ENCODE measurements around the gene CXCR6.

CXCR6 gene

GRCh38 chr3:45972534-45973402, 29.5 kb downstream of the CXCR6 start:
- DNase-seq: no peak

DNA sequence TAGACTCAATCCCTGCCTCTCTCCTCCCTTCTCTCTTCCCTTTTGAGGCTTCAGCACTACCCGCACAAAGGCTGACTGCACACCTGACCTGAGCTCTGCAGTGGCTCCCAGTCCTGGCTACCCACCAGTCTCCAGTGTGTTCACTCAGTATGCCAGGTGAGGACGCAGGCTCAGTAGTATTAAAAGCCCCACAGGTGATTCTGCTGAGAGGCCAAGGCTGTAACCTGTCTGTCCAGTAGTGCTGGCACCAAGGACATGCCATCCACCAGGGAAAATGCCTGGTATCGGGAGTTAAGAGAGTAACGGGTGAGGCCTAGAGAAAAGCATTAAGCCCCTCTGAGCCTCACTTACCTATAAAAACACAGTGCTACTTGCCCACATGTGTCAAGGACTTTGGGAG, 31.4 kb downstream of the CXCR6 start:
- no peak for DNase-seq

DNA sequence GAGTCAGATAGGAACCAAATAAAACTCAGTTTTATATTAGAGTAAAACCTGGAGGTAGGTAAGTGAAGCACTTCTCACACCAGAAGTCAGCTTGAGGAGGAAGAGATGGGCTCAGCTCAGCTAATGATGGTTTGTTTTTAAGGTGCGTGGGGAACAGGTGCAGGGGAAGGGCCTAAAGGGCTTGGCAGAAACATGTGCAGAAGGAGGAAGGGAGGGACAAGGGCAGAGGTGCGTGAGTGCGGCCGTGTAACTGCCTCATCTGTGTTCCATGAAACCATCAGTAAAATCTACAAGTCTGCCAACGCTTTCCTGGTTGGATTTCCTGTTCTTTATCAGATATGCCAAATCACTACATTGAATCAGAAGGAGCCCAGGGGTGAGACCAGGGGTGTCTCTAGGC, 32.4 kb downstream of the CXCR6 start:
- no peak for DNase-seq

DNA sequence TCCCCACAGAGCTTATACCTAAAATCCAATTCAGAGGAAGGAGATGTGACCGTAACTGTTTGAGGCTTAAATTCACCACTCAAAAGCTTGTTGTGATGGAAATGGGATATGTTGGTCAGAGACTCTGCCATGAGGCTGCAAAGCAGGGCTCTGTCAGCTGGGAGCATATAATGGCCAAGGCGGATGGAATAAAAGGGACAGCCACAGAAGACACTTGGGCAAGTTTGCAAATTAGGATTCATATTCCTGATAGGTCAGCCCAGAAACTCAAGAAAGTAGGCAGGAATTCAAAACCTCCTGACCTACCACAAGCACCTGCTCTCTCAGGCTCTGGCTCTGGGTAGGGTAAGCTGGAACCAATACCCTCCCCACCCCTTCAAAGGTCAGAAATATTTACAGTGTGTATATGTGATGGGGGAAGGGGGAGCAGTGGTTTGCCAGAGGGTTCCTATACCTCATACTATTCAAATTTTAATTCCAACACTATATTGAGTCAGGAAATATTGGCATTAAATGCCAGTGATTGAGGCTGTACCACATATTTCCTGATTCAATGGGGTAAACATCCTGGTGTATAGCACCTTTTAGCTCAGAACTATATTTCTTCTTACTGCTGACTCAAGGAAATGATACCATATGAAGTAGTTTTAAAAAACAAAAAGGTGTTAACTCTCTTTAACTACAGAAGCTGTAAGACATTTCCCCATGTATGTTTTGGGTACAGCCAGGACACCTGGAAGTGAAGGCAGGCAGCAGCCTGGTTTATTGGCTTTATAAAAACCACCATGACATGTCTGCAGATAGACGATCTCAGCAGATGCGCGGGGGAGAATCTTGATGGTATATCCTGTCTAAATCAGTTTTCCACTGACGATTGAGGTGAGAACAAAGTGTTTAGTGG, 33.2 kb downstream of the CXCR6 start:
- DNase-seq: no peak

DNA sequence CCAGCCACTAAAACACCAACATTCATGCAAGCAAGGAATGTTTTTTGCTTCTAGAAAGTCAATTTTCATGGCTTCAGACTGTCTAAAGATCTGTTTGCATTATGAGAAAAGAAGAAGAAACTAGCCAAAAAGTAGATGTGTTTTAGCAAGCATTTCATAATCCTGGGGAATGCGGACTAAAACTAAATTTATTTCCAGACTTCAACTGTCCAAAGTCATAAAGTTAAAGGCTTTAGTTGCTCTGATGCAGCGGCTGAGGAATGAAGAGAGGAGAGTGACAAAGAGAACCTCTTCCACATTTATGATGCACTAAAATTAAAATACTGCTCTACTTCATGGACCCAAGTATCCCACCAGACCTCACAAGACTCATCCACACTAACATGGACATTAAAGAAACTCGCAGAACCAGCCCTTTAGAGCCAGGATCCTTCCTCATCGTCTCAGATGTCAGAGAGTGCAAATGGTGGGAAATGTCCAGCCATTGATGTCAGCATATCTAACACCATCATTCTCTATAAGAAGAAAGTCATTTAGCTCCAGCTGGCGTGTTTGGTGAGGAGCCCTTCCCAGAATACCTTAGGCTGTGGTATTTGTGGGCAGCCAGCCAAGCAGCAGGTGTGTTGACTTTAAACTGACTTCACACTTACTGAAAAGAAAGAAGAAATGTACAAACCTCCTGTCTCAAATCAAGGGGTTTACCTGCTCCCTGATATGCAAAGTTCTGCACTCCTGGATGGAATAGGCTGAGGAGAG, 34.9 kb downstream of the CXCR6 start:
- no peak for DNase-seq

DNA sequence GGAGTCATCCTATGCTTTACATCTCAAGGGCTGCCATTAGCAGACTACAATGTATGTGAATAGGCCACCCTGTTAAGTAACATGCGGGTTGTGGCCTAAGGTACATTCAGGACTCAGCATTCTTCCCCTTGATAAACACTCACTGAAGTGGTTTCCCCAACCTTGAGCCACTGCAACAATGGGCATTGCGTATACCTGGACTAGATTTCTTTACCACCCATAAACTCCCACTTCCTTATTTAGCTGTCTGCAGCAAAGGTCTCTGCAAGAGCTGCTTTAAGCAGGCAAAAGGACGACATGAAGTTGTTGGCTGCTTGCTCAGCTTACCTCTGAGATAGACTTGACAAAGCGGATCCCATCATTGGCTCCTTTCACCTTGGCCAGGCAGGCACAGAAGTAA, 36.1 kb downstream of the CXCR6 start:
- DNase-seq: no peak

DNA sequence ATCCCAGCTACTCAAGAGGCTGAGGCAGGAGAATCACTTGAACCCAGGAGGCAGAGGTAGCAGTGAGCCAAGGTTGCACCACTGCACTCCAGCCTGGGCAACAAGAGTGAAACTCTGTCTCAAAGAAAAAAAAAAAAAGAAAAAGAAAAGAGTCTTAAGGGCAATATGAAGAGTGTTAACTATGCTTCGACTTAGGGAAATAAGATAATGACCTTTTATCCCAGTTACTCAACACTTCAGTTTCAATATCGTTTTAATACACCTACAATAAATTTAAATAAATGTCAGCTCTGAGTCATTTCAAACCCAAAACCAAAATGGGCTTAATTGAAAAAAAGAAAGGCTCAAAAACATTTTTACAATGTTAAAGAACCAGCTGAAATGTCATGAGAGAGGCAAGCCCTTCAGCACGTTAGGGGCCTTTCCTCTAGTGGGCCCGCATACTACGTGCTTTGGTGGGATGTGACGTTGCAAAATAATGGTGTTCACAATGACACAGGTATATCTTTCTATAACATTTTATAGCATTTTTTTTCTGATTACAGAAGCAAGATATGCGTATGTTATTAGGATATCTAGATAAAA, 37.1 kb downstream of the CXCR6 start:
- no peak for DNase-seq

DNA sequence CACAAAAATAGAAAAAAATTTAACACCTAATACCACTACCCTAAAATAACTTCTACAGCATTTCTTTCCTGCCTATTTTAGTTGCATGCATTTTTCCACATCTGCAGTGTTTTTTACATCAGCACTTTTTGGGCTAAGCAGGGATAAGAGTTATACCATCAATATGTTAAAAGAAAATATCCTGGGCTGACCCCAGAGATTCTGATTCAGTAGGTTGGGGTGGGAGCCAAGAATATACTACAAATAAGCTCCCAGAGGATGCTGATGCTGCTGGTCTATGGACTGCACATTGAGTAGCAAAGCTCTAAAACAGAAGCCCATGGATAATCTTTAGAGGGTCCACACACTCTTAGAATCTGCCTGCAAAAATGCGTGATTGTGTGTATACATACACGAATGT, 37.6 kb downstream of the CXCR6 start:
- no peak for DNase-seq

DNA sequence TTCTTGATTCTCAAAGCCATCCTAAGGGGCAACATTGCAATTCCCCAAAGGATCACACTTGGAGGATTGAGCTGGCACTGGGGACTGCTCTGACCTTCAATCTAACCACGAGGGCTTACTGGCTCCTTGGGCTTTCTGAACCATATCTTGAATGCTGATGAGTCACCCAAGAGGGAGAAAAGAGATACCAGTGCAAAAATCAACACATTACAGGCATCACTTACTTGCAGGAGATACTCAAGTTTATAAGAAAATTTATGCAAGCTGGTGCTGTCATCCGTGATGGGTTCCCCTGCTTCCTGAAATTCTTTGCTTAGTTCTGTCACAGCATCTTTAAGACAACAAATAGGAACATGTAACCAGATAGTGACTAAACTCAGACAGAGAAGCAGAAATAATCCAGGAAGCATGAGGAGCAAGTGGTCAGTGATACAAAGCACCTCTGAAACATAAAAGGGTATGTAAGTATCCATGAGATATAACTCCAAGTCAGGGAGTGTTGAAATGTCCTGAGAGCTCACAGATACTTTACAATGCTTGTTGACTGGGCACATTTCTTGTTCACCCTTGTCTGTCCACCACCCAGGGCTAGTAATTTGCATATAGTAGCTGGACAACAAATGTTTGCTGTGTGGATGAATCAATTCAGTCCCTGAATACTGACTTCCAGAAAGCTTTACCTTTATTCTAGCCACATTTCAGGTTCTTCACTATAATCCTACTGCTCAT, 38.2 kb downstream of the CXCR6 start:
- no peak for DNase-seq

DNA sequence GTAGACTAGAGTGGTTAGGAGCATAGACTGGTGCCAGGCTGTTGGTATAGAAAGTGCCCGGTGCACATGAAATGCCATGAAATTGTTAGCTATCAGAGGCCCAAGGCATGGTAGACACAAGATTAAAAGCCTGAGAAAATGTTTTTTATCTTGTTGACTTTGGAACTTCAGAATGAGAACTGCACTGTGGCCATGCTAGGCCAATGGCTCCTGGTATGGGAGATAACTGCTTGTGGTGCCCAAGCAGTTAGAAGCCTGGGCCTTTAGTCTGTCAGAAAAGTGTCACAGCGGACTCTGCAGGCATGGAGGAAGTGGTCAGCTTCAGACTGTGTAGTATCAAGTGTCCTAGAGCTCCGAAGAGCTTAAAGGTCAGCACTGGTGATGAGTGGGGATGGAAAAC, 40.5 kb downstream of the CXCR6 start:
- no peak for DNase-seq

- DNase-seq: no peak
These were observed 41.4 kb downstream of the CXCR6 start for GRCh38 chr3:45984331-45985312.

DNA sequence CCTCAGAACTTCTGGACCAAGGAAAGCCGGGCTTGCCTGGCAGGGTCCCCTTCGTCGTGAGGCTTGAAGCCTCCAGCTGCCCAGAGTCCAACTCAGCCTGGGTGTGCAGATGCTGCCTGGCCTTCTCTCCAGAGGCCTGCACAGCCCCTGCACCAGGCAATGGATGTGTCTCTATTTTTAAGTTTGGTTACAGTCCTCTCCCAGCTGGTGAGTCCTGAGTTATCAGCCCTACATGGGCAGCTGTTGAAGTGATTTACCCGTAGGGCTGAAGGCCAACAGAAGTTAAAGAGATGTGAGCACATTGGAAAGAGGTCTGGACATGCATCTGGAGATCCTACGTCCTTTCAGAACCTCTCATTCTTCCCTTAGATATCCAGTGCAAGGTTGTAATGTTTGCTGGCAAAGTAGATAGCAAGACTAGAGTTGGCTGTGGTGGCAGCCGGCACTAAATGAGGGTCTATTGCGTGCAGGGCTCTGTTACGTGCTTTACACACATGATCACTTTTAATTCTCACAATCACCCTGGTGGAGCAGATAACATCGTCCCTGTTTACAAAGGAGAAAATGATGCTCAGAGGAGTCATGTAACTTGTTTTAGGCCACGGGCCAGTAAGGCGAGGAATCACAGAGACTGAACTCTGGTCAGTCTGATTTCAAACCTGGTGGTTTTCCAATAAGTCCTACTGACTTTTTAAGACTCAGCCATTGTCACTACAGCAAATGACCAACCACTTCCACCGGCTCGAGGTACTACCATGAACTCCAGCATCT, 42.5 kb downstream of the CXCR6 start:
- no peak for DNase-seq

- no peak for DNase-seq
These were observed 43.2 kb downstream of the CXCR6 start for GRCh38 chr3:45986303-45986982.

DNA sequence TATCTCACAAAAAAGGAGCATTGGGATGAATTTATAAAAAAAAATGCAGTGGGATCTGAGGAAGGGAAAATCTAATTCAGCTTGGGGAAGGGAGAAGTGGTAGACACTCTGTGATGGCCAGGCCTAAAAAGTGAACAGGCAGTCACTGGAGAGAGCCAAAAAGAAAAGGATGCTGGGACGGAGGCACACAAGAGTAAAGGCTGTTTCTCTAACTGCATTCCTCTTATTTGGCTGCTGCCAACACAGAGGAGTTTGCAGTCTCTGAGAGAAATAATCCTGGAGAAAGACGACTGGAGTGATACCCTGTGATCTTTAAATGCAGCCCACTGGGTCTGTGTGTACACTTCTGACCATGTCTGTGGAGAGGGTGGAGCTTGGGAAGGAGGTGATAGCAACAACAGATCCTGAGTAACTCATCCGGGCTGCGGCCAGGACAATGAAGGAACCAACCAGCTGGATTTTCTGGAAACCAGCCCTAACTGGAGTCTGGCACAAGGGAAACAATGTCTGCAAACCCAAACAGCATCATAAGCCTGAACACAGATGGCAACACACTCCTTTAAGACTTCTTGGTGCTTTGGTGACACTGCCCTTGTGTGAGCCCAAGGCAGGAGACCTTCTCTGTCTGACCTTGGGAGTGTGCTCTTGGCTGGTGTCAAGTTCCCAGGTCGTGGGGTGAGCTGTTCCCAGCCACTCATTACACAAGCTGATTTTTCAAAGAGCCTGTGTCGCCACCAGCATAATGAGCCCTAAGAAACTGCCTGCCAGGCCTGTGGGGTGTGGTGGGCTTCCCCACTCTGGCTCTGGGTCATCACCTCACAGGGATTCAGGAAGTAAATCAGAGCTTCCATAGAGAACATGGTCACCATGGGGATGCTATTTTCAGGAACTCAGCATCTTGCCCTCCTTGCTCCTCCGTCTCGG, 44.4 kb downstream of the CXCR6 start:
- DNase-seq: no peak

DNA sequence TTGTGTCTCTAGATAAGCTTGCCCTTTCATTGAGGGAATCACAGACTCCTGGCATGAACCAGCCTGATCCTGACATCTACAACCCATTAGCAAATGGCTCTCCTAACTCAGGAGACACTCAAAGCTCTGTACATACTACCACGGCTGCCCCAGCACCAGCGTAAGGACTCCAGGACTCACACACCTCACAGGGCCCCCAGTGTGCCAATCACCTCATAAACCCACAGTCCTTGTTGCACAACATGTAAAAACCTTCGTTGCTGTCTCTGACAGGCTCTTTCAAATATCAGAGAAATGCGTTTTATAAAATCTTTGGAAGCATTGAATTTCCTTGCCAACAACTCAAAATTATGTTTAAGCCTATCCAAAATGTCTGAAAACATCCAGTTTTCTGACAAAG, 45.1 kb downstream of the CXCR6 start:
- no peak for DNase-seq

- no peak for DNase-seq
These were observed 45.5 kb downstream of the CXCR6 start for GRCh38 chr3:45988804-45989203.

DNA sequence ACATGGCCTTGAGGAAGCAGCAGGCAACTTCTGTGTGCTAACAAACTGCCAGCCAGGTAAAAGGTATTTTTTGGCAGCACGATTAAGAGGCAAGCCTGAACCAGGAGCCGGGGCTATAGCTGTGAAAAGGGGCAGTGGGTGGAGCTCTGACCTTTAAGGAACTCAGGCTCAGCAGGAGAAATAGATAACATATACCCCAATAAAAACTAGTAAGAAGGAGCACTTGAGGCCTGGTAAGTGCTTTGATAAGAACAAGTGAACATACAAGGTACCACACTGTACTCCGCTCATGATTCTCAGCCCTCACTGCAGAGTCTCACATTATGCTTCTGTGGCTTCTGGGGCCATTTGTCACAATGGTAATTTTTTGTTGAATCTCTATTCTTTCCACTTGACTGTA, 46.9 kb downstream of the CXCR6 start:
- no peak for DNase-seq

DNA sequence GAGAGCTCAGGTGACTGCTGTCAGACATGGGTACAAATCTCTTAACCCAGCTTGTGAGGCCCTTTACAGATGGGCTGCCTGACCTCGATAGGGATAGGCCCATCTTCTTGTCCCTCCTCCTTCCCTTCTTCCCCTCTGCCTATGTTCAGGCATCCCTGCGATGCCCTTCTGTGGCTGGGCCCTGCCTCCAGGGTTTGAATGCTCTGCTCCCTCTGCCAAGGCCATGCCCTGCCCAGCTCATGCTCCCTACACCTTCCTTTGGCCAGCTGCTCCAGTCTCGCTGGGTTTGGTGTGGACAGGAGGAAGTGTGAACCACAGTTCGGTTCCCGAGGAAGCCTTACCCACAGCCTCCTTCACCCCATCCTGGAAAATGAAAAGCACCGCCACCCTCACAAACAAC, 48.1 kb downstream of the CXCR6 start:
- no peak for DNase-seq

Data from activated CD8-positive, alpha-beta memory T cell treated with anti-CD3 and anti-CD28 coated beads, Interleukin-2, amount 50 U/mL, for 4 hours (primary cell).